GM19240 (cell line): ENCODE results near the gene PSIP1.
"Not testable (repeated sequence)": the region's sequence is repeated elsewhere in the genome, so short reads cannot be mapped to it uniquely, and the experiment has no call there.

Experiments
- DNase-seq: peaks from one replicate; pipeline ENCODE4 v3.0.0; 2011; ENCODE audit warnings: low spot score; ENCODE audit not compliant: insufficient read length

PSIP1 gene

DNA sequence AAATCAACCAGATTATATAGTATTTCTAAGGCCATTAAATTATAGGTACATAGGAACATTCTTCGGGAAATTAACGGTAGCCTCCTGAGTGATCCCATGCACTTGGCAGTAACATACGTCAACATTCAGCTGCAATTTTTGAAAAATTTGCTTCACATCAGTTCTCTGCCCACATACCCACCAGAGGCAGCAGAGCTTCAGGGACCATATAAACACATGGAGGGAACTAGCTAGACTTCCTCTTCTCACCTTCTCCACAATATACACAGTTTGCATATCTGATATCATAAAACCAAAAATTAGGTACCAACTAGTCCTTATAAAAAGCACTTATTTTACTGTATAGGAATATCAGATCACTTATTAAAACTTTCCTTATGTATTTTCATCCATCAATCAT, 4.8 kb downstream of the PSIP1 start:
- no peak for DNase-seq

DNA sequence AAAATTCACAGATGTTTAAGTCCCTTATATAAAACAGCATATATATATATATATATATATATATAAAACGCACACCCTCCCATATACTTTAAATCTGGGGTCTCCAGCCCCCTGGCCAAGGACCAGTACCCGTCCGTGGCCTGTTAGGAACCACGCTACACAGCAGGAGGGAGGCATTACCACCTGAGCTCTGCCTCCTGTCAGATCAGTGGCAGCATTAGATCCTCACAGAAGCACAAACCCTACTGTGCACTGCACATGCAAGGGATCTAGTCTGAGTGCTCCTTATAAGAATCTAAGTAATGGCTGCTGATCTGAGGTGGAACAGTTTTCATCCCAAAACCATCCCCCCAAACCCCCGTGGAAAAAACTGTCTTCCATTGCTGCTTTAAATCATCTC, 9.0 kb downstream of the PSIP1 start:
- no peak for DNase-seq

DNA sequence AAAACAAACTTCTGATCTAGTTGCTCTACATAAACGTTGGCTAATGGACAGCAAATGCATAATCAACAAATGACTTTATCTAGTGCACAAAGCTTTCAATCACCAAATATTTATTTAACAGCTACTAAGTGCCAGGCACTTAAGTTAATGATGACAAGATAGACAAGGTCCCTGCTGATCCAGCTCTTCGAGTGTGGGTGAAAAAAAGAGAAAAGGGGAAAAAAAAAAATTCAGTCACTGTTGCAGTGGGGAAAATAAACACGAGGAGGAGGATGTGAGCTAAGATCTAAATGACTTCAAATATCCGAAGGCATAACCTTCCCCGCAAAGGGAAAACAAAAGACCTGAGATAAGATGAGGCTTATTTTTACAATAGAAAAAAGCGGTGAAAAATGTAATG, 9.6 kb downstream of the PSIP1 start:
- no peak for DNase-seq

DNA sequence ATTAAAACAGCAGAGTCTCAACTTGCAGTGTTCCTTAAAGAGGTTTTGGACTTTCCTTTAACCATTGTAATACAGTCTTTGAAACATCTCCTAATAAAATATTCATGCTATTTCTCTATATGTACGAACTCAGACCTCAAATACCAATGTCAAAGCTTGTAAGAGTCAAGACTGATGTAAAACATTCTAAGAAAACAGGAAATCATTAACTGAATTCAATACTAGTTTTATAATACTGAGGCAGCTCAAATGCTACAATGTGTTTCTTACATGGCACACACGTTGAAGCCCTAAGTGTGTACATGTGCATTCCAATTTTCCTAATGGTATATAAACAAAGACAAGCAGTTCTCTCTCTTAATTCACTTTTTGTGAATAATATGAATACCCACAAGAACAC, 11.6 kb downstream of the PSIP1 start:
- DNase-seq: no peak

DNA sequence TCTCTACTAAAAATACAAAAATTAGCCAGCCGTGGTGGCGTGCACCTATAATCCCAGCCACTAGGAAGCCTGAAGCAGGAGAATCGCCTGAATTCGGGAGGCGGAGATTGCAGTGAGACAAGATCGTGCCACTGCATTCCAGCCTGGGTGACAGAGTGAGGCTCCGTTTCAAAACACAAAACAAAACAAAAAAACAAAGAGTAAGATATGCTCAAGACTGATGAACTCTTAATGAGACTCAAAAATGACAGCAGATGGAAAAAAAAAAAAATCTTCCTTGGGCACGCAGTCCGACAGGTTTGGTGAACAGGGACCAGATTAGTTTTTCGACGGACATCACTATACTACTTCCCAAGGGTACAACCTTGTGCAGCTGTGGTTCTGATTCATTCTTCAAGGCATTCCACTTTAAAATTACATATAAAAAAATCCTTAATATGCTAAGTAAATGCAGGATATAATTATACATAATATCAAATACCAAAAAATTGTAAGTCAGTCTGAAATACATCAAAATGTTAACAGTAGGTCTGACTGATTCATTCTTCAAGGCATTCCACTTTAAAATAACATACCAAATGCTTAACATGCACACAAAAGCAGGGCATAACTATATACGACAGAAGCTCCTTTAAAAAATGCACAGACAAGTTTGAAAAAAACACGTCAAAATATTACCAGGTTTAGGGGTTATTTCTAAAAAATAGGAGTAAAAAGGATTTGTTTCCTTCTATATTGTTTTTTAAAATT, 12.3 kb downstream of the PSIP1 start:
- no peak for DNase-seq

DNA sequence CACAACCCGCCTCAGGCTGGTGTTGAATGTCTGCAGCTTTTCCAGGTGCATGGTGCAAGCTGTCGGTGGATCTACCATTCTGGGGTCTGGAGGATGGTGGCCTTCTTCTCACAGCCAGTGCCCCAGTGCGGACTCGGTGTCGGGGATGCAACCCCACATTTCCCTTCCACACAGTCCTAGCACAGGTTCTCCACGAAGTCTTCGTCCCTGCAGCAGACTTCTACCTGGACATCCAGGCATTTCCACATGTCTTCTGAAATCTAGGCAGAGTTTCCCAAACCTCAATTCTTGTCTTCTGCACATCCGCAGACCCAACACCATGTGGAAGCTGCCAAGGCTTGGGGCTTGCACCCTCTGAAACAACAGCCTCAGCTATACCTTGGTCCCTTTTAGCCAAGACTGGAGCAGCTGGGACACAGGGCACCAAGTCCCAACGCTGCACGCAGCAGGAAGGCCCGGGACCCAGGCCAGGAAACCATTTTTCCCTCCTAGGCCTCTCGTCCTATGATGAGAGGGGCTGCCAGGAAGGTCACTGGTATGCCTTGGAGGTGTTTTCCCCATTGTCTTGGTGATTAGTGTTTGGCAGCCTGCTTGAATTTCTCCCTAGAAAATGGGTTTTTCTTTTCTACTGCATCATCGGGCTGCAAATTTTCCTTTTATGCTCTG, 18.2 kb downstream of the PSIP1 start:
- DNase-seq: no peak

DNA sequence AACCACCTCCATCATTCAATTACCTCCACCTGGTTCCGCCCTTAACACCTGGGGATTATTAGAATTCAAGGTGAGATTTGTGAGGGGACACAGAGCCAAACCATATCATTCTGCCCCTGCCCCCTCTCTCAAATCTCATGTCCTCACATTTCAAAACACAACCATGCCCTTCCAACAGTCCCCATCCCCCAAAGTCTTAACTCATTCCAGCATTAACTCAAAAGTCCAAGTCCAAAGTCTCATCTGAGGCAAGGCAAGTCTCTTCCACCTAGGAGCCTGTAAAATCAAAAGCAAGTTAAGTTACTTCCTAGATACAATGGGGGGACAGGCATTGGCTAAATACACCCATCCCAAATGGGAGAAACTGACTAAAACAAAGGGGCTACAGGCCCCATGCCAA, 18.8 kb downstream of the PSIP1 start:
- DNase-seq: no peak

DNA sequence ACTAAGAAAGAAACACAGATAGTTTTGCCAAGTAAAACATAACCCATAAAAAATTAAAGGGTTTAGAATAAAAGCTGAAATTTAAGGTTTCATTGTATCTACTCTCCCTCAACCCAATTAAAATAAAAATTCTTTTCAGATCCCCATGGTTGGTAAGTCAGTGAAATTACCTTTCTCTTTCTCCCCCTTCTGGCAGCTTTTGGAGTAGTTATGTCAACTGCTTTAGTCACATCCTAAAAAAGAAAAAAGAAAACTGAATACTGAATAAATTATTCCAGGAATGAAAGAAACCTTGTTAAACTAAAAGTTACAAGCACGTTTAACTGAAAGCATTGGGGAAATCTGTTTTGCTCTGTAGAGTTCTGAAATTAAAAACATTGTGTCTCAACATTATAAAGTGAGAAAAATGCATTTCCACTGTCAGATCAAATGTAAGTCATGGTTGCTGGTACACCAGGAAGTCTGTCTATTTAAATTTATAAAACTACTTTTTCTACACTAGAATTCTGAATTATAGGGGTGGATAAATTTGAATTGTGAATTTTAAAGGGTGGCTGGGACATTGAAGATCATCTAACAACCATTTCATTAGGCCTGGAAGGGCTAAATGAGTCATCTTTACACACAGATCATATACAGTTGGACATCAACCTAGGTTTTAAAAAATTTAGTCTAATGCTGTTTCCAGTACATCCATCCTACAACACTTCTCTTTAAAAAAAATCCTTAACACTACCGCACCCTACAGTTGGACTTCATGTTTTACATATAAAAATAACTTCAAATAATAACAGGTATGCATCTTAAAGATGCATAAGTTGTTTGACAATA, 24.7 kb downstream of the PSIP1 start:
- no peak for DNase-seq

DNA sequence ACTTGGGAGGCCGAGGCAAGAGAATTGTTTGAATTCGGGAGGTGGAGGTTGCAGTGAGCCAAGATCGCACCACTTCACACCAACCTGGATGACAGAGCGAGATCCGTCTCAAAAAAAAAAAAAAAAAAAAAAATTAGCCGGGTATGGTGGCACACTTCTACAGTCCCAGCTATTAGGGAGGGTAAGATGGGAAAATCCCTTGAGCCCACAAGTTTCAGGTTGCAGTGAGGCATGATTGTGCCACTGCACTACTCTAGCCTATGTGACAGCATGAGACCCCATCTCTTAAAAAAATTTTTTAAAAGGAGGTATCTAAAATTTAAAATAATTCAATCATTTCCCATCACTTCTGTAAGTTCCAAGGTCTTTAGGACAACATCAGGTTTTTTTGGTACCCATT, 26.0 kb downstream of the PSIP1 start:
- DNase-seq: no peak

DNA sequence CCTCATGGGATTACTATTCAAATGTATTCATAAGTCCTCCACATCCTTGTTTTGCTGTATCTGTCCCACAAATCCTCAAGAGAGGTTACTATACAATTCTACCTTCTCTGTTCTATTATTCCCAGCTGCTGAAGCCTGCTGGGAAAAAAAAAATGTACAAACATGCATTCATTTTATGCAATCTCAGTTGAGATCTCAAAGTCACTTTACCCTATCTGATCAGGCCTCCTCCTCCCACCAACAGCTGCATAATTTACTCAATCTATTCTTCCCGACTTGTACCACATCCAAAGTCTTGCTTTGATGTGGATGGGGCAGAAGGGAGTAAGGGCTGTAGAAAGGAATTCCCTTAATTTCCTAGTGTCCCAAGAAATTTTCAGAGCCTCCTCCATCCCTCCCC, 28.6 kb downstream of the PSIP1 start:
- no peak for DNase-seq

DNA sequence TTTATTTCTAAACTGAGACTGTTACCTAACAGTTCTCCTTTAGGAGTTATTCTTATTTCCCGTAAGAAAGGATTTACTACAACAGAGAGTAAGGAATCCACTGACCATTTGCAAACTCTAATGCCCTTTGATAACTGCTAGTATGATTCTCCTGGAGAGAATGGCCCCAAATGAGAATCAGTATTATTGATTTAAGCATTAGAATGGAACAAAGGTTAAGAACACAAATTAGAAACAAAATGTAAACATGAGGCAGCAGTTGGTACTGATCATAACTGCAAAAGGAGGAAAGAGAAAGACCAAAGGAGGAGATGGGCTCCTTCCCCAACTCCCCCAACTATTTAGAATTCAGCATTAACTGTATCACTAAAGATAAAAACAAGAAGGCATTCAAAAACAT, 30.7 kb downstream of the PSIP1 start:
- DNase-seq: no peak

DNA sequence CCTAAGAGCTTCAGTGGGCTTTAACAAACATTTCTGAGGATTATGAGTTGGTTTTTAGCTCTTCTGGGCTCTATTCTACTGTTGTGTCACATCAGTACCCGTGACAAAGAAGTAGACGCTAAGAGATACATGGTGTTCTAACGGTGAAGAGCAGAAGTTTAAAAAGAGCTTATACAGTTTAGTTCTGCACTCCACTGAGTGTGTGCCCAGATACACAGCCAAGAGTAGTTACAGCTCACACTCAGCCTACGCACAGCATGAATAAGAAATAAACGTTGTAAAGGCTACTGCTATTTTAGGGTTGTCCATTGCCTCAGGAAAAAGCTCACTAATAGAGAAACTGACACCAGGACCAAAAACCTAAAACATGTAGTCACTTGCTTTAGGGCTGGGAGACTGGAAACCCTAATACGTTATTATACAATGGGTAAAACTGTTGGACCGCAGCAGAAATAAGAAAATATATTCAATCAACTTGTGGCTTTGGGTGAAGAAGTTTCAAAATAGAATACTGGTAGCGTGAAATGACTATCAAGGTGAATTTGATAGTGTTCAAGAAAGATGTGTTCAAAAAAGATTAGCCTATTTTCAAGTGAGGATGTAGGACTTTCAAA, 34.7 kb downstream of the PSIP1 start:
- DNase-seq: no peak

DNA sequence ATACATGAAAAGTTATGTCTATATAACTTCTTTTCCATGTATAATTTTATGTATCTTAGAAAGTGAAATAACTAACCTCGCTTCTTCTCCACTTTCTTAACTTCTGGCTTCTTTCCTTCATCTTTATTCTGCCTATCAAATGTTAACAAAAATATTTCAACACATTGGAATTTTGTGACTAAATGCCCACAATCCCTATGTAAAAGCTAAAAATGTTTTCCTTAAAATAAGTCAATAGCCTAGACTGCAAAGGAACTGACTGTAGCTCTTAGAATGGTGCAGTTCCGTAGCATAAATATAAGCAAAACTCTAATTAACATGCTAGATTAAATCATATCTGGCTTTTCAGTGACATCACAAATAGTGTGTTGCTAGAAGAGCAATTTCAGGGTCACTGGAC, 40.9 kb downstream of the PSIP1 start:
- no peak for DNase-seq

DNA sequence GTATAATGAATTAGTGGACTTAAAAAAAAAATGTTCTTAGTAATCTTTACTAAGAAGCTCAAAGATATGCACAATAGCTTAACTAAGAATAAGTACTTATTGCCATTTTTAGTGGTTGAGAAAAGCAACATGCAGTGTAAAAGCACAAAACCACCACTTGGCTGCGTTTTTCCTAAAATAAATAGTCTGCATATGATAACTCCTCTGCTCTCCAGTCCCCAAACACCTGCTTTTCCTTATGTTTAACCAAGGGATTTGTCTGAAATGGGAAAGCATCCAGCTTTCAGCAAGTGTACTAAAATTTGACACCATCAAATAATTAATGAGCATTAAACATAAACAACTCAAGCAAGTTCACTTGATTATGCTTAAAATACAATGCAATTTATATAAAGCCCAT, 41.4 kb downstream of the PSIP1 start:
- no peak for DNase-seq

DNA sequence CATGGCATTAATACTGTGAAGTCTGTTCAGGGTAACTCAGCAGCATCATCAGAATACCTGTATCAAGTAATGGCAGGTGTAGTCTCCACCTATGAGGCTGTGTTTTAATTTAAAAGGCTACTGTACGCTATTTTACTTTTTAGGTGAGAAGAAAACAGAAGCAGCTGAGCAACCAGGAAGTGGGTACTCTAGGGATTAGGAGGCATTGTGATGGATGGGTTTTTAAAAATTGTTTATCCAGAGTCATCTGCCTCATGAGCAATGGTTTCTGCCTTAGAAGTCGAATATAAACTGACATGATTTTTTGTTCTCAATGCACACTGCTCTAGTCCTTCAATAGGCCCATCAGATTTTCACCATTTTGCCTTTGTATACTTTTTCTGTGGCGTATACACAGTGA, 42.6 kb downstream of the PSIP1 start:
- DNase-seq: no peak

DNA sequence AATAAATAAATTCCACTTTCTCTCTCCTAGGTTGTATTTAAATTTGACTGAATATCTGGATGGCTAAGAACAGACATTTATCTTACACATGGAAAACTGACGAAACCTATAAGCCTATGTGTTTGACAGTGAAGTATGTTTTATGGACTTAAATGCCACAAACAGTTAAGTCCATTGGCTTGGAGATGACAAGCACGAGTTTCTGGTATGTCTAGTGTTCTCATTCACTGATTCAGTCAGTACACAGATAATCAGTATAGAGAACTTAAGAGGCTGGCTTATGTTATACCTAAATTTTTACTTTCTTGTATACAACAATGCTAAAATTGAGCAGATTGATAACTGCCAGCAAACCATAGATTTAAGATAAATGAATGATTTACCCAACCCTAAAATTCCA, 49.2 kb downstream of the PSIP1 start:
- no peak for DNase-seq

DNA sequence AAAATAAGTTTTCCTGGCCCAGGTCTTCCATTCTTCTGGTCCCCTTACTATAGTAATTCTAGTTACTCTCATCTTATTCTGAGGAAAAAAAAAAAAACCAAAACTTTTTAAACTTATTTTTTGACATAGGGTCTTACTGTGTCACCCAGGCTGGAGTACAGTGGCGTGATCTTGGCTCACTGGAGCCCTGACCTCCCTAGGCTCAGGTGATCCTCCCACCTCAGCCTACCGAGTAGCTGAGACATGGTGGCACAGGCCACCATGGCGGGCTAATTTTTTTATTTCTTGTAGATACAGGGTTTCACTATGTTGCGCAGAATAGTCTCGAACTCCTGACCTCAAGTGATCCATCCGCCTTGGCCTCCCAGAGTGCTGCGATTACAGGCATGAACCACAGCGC, 49.7 kb downstream of the PSIP1 start:
- DNase-seq: no peak

DNA sequence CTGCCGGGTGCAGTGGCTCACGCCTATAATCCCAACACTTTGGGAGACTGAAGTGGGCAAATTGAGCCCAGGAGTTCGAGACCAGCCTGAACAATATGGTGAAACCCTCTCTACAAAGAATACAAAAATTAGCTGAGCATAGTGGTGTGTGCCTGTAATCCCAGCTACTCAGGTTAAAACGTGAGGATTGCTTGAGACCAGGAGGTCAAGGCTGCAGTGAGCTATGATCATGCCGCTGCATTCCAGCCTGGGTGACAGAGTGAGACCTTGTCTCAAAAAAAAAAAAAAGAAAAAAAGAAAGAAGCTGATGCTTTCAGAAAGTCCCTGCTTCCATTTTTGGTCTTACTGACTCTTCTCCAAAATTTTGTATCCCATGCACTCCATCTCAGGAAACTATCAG, 56.8 kb downstream of the PSIP1 start:
- no peak for DNase-seq

DNA sequence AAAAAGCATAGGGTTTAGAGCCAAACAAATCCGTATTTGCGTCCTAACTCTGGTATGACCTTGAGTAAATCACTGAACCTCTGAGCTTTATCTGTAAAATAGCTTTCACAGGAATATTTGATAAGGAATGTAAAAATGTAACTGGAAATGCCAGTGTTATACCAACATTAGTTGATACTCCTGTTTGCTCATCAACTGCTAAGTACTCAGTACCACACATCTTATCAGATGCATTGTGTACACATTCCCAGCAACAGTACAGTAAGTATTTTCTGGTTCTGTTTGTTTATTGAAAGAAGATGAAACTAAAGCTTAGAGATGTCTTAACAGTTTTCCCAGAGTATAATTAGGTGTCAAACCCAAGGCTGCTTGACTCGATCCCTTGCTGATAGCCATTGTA, 66.6 kb downstream of the PSIP1 start:
- DNase-seq: no peak

DNA sequence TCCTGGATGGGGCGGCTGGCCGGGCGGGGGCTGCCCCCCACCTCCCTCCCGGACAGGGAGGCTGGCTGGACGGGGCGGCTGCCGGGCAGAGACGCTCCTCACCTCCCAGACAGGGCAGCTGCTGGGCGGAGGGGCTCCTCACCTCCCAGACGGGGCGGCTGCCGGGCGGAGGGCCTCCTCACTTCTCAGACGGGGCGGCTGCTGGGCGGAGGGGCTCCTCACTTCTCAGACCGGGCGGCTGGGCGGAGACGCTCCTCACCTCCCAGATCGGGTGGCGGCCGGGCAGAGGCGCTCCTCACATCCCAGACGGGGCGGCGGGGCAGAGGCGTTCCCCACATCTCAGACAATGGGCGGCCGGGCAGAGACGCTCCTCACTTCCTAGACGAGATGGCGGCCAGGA, 68.5 kb downstream of the PSIP1 start:
- not testable (repeated sequence) for DNase-seq

DNA sequence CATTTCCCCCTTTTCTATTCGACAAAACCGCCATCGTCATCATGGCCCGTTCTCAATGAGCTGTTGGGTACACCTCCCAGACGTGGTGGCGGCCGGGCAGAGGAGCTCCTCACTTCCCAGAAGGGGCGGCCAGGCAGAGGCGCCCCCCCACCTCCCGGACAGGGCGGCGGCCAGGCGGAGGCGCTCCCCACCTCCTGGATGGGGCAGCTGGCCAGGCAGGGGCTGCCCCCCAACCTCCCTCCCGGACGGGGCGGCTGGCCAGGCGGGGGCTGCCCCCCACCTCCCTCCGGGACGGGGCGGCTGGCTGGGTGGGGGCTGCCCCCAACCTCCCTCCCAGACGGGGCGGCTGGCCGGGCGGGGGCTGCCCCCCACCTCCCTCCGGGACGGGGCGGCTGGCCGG, 68.9 kb downstream of the PSIP1 start:
- not testable (repeated sequence) for DNase-seq

DNA sequence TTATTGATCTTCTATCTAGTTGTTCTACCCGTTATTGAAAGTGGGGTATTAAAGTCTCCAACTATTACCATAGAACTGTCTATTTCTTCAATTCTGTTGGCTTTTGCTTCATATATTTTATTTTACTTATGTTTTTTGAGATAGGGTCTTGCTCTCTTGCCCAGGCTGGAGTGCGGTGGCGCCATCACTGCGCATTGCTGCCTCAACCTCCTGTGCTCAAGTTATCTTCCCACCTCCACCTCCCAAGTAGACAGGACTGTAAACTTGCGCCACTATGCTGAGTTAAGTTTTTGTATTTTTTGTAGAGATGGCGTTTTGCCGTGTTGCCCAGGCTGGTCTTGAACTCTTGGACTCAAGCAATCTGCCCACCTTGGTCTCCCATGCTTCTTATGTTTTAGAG, 71.9 kb downstream of the PSIP1 start:
- DNase-seq: no peak
